SK-N-SH (cell line): ENCODE measurements around the gene RASA3. TPM values are rescaled to one million over a fixed set of nuclear protein-coding genes. Genes with fewer than 3 reads are reported as not detected.

Experiments
- CTCF ChIA-PET: fragments of 300-600, 350-600 bp; formaldehyde crosslinking; extraction: SDS; loops from one replicate; lab custom pipeline; 2021; lab: Yijun Ruan, JAX
- POLR2A ChIA-PET: fragments of 350-600 bp; sonication (Branson Sonifier 250); formaldehyde crosslinking; extraction: SDS; loops from one replicate; lab custom pipeline; 2020; ENCODE audit warnings: antibody characterized with exemption, inconsistent platforms; lab: Yijun Ruan, JAX
- DNase-seq: peaks from one replicate; pipeline ENCODE4 v3.0.0; 2012
- H2AFZ ChIP-seq: fragments of 200-600 bp; sonication (generic); 2 replicates; pipeline ENCODE4 v1.8.1; 2016; ENCODE audit warnings: antibody characterized with exemption, mild to moderate bottlenecking, low read depth
- H3F3A ChIP-seq: fragments of 200-600 bp; sonication (generic); replicated peaks from 2 replicates; pipeline ENCODE3; 2016; ENCODE audit warnings: antibody characterized with exemption, mild to moderate bottlenecking; ENCODE audit not compliant: insufficient read depth
- H3K27ac ChIP-seq, 2 experiments: fragments of 200-500 bp in 1 of 2; fragments of 200-600 bp in 1 of 2; sonication (Bioruptor generic) in 1 of 2; sonication (generic), shearing (Covaris generic) in 1 of 2; 2 replicates each; pipeline versions ENCODE4 v1.5.1 to v1.6.1; 2014 to 2016; ENCODE audit warnings: low read depth in 2 of 2, inconsistent platforms in 1 of 2, low read length in 1 of 2, mild to moderate bottlenecking in 1 of 2, mixed read lengths in 1 of 2
- H3K27me3 ChIP-seq: fragments of 200-600 bp; sonication (generic), shearing (Covaris generic); 2 replicates; pipeline ENCODE4 v1.6.1; 2016; ENCODE audit warnings: mixed run types; ENCODE audit not compliant: insufficient read depth
- H3K36me3 ChIP-seq, 2 experiments: fragments of 200-500 bp in 1 of 2; fragments of 200-600 bp in 1 of 2; sonication (Bioruptor generic) in 1 of 2; sonication (generic) in 1 of 2; replicated peaks in 1 of 2; 2 replicates each; pipeline versions ENCODE3 to v1.5.1; 2014 to 2016; ENCODE audit warnings: low read length in 1 of 2, mild to moderate bottlenecking in 1 of 2; ENCODE audit not compliant: insufficient read depth in 2 of 2, control insufficient read depth in 1 of 2
- H3K4me1 ChIP-seq, 2 experiments: fragments of 200-500 bp in 1 of 2; fragments of 200-600 bp in 1 of 2; sonication (Bioruptor generic) in 1 of 2; sonication (generic), shearing (Covaris generic) in 1 of 2; 2 replicates each; pipeline versions ENCODE4 v1.5.1 to v1.6.1; 2014 to 2016; ENCODE audit warnings: low read depth in 1 of 2, low read length in 1 of 2, mixed run types in 1 of 2; ENCODE audit not compliant: insufficient read depth in 2 of 2, control insufficient read depth in 1 of 2
- H3K4me2 ChIP-seq: fragments of 200-600 bp; sonication (generic), shearing (Covaris generic); 2 replicates; pipeline ENCODE4 v1.6.1; 2017; ENCODE audit warnings: mixed run types
- H3K4me3 ChIP-seq, 2 experiments: fragments of 200-500 bp in 1 of 2; fragments of 200-600 bp in 1 of 2; sonication (Bioruptor generic) in 1 of 2; sonication (generic), shearing (Covaris generic) in 1 of 2; 2 replicates each; pipeline versions ENCODE4 v1.5.1 to v1.8.1; 2014 to 2016; ENCODE audit warnings: low read depth in 2 of 2, inconsistent platforms in 1 of 2, low read length in 1 of 2, mild to moderate bottlenecking in 1 of 2, mixed read lengths in 1 of 2, moderate library complexity in 1 of 2
- H3K79me2 ChIP-seq: fragments of 200-600 bp; sonication (generic); 2 replicates; pipeline ENCODE4 v1.8.1; 2017; ENCODE audit warnings: mild to moderate bottlenecking; ENCODE audit not compliant: insufficient read depth
- H3K9ac ChIP-seq: fragments of 200-600 bp; sonication (generic); 2 replicates; pipeline ENCODE4 v1.6.1; 2017; ENCODE audit warnings: mixed run types
- H3K9me2 ChIP-seq: fragments of 200-600 bp; sonication (generic); 2 replicates; pipeline ENCODE4 v1.6.1; 2017; ENCODE audit warnings: mixed run types
- H3K9me3 ChIP-seq: fragments of 200-600 bp; sonication (generic); 2 replicates; pipeline ENCODE4 v1.6.1; 2017; ENCODE audit warnings: mixed run types, mild to moderate bottlenecking, moderate library complexity
- H4K20me1 ChIP-seq: fragments of 200-600 bp; sonication (generic); 2 replicates; pipeline ENCODE4 v1.6.1; 2017; ENCODE audit warnings: mild to moderate bottlenecking, mixed run types; ENCODE audit not compliant: insufficient read depth
- CTCF ChIP-seq: fragments of 200-600 bp; sonication (generic); IDR thresholded peaks from 2 replicates; pipeline ENCODE4 v1.6.1; 2017; ENCODE audit warnings: antibody characterized with exemption, mild to moderate bottlenecking, moderate library complexity
- EP300 ChIP-seq, 2 experiments: IDR thresholded peaks; 2 replicates each; pipeline versions ENCODE4 v1.4.0 to v1.6.1; 2012; ENCODE audit warnings: borderline replicate concordance in 1 of 2, low read depth in 1 of 2, low read length in 1 of 2
- EZH2phosphoT487 ChIP-seq: fragments of 200-600 bp; sonication (generic); IDR thresholded peaks from 2 replicates; pipeline ENCODE4 v1.6.1; 2017; ENCODE audit warnings: low read depth, mixed run types, mild to moderate bottlenecking, antibody characterized with exemption, moderate library complexity, borderline replicate concordance
- GABPA ChIP-seq: IDR thresholded peaks from 2 replicates; pipeline ENCODE4 v1.4.0; 2012; ENCODE audit warnings: low read depth, mild to moderate bottlenecking
- NRF1 ChIP-seq: IDR thresholded peaks from 2 replicates; pipeline ENCODE4 v1.6.1; 2012; ENCODE audit warnings: low read depth, mild to moderate bottlenecking, low read length
- RCOR1 ChIP-seq: fragments of 150-350 bp; IDR thresholded peaks from 2 replicates; pipeline ENCODE4 v1.6.1; 2017; ENCODE audit warnings: antibody characterized with exemption, low read length
- SIN3A ChIP-seq: IDR thresholded peaks from 2 replicates; pipeline ENCODE4 v1.6.1; 2012; ENCODE audit warnings: low read depth, mild to moderate bottlenecking, low read length, moderate library complexity, borderline replicate concordance
- WGBS: methylation state at CpG from one replicate; pipeline ENCODE4 v1.1.6; 2017; ENCODE audit warnings: low lambda C conversion rate; 5-methylcytosine and 5-hydroxymethylcytosine counted together
- polyA plus RNA-seq, 3 experiments: library from polyadenylated mRNA; depleted of rRNA; stranded (reverse); fragments of >200 nt; gene quantifications; 2 replicates each; pipeline ENCODE4 v1.2.3, GENCODE V29; 2012

RASA3 gene
- polyA plus RNA-seq, 1 of the 3 experiments (the other 2 are of a cell fraction) = 25.1 TPM

- no peak overlapping the region for H3K4me2 ChIP-seq
These were observed 202.5 kb downstream of the RASA3 start for GRCh38 chr13:113929628-113930615.

GRCh38 chr13:113928685-113929627, 203.5 kb downstream of the RASA3 start:
- no peaks in the 10 kb centered on the region for H3K27me3 ChIP-seq
- no peaks in the 10 kb centered on the region for H3K36me3 ChIP-seq
- H4K20me1 ChIP-seq = no peaks in the 10 kb centered on the region
- 74% methylated on average over 24 of the region's 26 CpGs for WGBS
- no peak overlapping the region for H3K4me3 ChIP-seq
- CTCF ChIA-PET = interaction anchor here (0.7 to 1.6 kb wide), 5 partner anchors 8 to 112 kb away, joined by 3 to 4 read pairs (median 3); no protein-coding TSS in a partner anchor
- POLR2A ChIA-PET = no interaction called here
- no peaks in the 10 kb centered on the region for H3K9me2 ChIP-seq
- H3K9me3 ChIP-seq = no peaks in the 10 kb centered on the region
- H3K4me1 ChIP-seq = peaks cover 0 to 40% of the 10 kb centered on the region in 2 experiments; a peak in 1 of 4 replicates
- peak overlapping the region in 1 of 2 experiments; percentile 79; a peak in 1 of 4 replicates for H3K27ac ChIP-seq
- DNase-seq = peak; percentile 74
- H3K9ac ChIP-seq = no peak overlapping the region
- TF ChIP-seq EP300 (IDR thresholded peaks at IDR 0.05; ENCODE audit: borderline replicate concordance in 1 of 2, low read depth in 1 of 2, low read length in 1 of 2) = peak in 1 of 2 experiments; percentile 37; a peak in 1 of 4 replicates
- no peak for TF ChIP-seq EZH2phosphoT487
- TF ChIP-seq, all 33 proteins: peak for 1
- H3K79me2 ChIP-seq = no peaks in the 10 kb centered on the region
- H3K4me2 ChIP-seq = no peak overlapping the region
- H3F3A ChIP-seq = peaks cover 8% of the 10 kb centered on the region
- no peak overlapping the region for H2AFZ ChIP-seq

More at GRCh38 chr13:113929628-113930615, 202.5 kb downstream of the RASA3 start:
- Histone ChIP-seq H3K27me3 (no peaks in the 10 kb centered on the region), H3K9me3 (no peaks in the 10 kb centered on the region), H3K27ac (peak overlapping the region in 1 of 2 experiments; percentile 79; a peak in 1 of 4 replicates), H3K4me1 (peaks cover 0 to 41% of the 10 kb centered on the region in 2 experiments; a peak in 1 of 4 replicates), H2AFZ (no peak overlapping the region), H4K20me1 (no peaks in the 10 kb centered on the region), H3K4me3 (no peak overlapping the region), H3F3A (peaks cover 8% of the 10 kb centered on the region), H3K9me2 (no peaks in the 10 kb centered on the region), H3K36me3 (no peaks in the 10 kb centered on the region), H3K79me2 (no peaks in the 10 kb centered on the region), H3K9ac (no peak overlapping the region)
- ChIA-PET CTCF (interaction anchor here (1.2 to 1.6 kb wide), 3 partner anchors 9 to 113 kb away, joined by 3 to 4 read pairs (median 4); no protein-coding TSS in a partner anchor), POLR2A (no interaction called here)
- TF ChIP-seq GABPA (no peak), NRF1 (no peak), CTCF (peak; percentile 17; the same call in 1 of the 2 replicates), SIN3A (no peak), RCOR1 (no peak)
- 83% methylated on average over 22 of the region's 38 CpGs for WGBS
- DNase-seq = peak; percentile 36

Other genes starting within 250 kb of the RASA3 start
- gene C13orf46, start 158.5 kb downstream of the RASA3 start, polyA plus RNA-seq (2012; rRNA removed) = 0.96 and 1.7 TPM in 2 replicates
- gene CFAP97D2, start 46.6 kb upstream of the RASA3 start, polyA plus RNA-seq (2012; rRNA removed) = not detected in 2 replicates
- 56.9 and 77.2 TPM in 2 replicates for gene CDC16, start 102.3 kb upstream of the RASA3 start, polyA plus RNA-seq (2012; rRNA removed)
- gene UPF3A, start 149.0 kb upstream of the RASA3 start, polyA plus RNA-seq (2012; rRNA removed) = 63.2 and 74.4 TPM in 2 replicates
- gene CHAMP1, start 181.9 kb upstream of the RASA3 start, polyA plus RNA-seq (2012; rRNA removed) = 25.9 and 28.6 TPM in 2 replicates